Stimulated activated CD8-positive, alpha-beta memory T cell treated with anti-CD3 and anti-CD28 coated beads, Interleukin-15, amount 100 ng/mL, for 1 hour (primary cell): Measurements from ENCODE around the gene SPACA9.
A peak's percentile ranks its signal among the peaks of the same experiment; 100 is the strongest.

Experiments used
- DNase-seq: peaks from one replicate; pipeline ENCODE4 v3.0.0-alpha.2; 2020; ENCODE audit warnings: low read depth

Gene SPACA9

DNA sequence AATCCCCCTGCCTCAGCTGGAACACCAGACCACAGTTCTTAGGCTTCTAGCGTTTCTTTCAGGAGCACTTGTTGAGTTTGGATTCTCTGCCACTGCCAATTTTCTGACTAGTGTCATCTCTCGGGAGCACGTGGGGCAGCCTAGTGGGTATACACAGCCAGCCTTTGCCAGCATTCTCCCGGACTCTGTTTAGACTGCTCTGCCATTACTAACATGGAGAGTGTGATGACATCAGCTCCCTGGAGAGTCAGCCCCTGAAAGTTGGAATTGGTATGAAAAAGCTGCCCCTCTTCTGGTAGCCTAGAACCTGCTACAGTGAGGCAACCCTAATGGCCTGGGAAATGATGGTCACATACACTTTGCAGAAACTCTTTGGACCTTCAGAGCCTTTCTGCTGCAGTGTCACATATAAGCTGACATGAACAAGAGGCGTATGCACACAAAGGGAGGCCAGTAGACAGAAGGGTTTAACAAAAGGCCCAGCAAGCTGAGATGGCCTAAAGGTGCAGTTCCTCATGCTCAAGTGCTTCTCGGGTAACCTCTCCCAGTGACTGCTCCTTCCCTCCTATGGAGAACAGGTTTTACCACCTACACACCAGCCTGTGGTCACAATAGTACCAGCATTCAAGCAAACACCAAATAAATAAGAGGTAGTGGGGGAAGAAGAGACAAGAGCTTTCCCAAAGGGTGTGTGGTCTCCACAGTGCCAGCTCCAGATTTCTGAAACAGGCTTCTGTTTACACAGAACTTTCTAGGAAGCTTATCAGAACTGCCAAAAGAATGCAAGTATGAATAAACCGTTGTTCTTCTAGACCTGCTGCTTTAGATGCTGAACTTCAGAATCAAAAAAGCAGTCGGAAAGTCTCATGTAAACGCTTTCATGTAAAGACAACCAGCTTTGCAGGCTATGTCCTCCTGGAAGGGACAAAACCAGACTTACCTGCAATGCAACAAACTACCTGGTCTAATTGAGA, 16.5 kb downstream of the SPACA9 start:
- no peak for DNase-seq

- no peak for DNase-seq
Measured at GRCh38 chr9:132896264-132896663, 17.6 kb downstream of the SPACA9 start.

- DNase-seq, result no peak
Measured at GRCh38 chr9:132896906-132897305, 18.2 kb downstream of the SPACA9 start.

- DNase-seq, result no peak
Measured at GRCh38 chr9:132898051-132898450, 19.4 kb downstream of the SPACA9 start.

DNA sequence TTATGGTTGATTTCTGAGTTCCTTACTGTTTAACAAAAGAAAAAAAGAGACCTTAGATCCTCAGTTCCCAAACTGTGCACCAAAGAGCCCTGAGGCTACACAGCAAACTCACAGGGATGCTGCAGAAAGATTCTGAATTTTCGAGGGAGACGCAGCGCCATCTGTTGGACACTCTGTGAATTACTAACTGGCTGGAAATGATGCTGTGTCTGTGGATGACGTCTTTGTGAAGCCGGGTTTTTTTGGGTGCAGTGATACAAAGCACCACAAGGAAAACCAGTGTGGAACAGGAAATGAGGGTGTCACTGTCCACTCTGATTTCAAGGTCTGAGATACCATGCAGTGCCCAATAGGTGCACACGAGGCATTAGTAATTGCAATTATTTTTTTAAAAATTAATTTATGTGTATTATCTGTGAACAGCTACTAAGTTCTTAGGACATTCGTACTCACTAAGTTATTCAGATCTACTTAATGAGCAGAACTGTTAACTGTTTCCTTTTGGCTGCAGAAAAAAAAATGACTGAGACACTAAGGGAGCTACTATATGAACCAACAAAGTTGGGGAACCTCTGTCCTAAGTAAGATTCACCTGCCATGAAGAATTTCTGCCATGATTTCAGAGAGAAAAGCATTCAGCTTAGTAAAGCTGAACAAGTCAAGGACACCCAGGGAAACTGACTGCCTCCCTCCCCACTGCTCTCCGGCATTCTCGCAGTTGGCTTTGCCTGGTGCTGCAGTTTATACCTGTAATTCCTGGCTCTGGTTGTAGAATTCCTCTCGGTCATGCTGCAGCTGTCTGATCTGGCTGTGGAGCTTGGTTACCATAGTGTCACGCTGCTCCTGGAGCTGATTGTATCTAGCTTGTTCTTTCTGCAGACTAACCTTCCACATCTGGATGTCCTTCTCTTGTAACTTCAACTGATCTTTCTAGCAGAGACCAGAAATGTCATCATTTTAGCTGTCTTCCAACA, 23.4 kb downstream of the SPACA9 start:
- peak; percentile 56 for DNase-seq

- DNase-seq, result no peak
Measured at GRCh38 chr9:132903574-132904492, 25.1 kb downstream of the SPACA9 start.

DNA sequence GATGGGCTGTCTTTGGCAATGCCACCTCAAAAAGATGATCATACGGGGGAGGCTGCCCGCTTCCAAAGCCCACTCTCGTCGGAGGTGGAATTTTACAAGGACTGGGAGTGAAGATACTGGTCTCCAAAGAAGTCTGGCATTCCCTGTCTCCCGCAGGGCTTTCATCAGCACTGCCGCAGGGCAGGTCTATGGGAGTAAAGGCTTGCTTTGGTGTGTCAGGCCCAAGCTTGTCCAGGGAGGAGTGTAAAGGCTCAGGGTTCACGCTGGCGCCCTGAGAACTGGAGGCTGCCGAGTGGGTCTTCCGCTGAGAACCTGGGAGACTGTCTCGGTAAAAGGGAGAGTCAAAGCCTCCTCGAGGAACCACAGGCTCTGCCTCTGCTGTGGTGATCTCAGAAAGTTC, 27.0 kb downstream of the SPACA9 start:
- DNase-seq, result no peak

GRCh38 chr9:132908635-132909034, 29.9 kb downstream of the SPACA9 start:
- no peak for DNase-seq

DNA sequence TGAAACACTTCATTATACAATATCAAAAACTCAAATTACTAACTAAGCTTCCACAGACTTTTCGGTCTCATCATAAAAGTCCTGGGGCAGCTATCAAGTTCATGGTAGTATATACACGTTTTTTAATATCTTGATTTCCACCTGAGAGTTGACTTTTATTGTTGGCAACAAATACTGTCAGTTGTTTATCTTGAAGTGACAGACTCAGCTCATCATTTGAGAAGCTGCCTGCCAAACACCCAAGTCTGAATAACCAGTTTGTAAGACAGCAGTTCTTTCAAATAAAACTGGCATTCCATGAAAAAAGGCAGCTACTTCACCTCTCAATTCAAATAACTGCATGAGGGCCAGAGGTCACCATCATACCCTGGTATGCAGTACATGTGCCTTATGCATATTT, 30.6 kb downstream of the SPACA9 start:
- no peak for DNase-seq

- DNase-seq, result no peak
Measured at GRCh38 chr9:132910376-132910775, 31.7 kb downstream of the SPACA9 start.

DNA sequence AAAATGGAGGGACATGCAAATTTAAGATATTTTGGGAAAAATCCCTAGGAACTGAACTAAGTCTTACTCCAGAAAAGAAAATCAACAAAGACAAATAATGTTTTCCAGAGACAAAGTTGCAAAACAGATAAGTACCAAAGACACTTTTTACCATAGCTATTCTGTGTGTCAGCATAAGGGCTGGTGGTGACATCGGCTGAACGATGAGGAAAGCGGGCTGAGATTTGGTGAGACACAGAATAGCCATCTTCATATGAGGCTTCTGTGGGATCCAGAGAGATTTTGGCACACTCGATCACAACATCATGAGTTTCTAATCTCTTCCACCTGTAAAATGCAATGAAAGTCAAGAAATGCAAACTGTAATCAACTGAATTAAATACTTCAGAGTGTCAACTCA, 33.4 kb downstream of the SPACA9 start:
- DNase-seq, result no peak

DNA sequence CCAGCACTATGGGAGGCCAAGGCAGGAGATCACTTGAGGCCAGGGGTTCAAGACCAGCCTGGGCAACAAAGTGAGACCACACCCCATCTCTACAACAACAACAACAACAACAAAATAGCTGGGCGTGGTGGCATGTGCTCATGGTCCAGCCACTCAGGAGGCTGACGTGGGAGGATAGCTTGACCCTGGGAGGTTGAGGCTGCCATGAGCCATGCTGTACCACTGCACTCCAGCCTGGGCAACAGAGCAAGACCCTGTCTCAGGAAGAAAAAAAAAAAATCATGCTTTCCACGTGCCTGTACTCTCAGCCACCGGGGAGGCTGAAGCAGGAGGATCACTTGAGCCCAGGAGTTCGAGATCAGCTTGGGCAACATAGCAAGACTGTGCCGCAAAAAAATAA, 36.2 kb downstream of the SPACA9 start:
- no peak for DNase-seq

GRCh38 chr9:132919614-132920268, 41.0 kb downstream of the SPACA9 start:
- no peak for DNase-seq

GRCh38 chr9:132923346-132923902, 44.7 kb downstream of the SPACA9 start:
- no peak for DNase-seq

DNA sequence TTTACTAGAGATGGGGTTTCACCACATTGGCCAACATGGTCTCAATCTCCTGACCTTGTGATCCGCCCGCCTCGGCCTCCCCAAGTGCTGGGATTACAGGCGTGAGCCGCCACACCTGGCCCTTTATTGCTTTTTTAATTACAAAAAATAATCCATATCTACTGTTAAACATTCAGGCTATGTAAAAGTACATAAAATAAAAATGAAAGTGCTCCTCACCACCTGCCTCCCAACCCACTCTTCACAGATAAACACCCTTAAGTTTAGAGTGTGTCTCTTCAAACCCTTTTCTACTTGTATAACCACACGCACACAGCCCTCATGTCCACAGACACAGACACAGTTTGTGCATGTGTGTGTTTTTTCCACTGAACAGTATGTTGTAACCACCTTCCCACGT, 49.0 kb downstream of the SPACA9 start:
- DNase-seq, result no peak

DNA sequence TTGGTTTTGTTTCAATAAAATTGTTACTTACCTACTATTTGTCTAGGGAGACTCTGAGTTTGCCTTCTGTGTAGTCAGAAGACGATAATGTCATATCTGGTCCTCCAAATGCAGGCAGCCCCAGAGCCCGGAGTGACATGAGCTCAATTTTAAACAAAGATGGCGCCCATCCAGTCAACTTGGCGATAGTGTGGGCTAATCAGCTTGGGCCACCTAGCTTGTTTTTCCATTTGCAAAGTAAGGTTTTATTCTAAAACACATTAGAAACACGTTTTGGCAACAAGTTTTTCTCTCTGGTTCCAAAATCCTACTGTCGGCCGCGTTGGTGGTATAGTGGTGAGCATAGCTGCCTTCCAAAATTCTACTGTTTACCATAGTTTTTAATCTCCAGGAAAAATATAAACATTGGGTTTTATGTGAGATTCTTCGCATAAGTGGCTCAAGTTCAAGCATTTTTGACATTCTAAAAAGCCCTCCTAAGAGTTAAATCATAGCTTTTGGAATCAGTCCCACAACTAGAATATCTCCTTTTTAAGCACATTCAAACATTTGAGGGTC, 52.6 kb downstream of the SPACA9 start:
- DNase-seq, result no peak

- DNase-seq, result no peak
Measured at GRCh38 chr9:132935026-132935425, 56.3 kb downstream of the SPACA9 start.

- DNase-seq, result no peak
Measured at GRCh38 chr9:132937463-132937901, 58.8 kb downstream of the SPACA9 start.

- DNase-seq, result no peak
Measured at GRCh38 chr9:132939169-132939568, 60.5 kb downstream of the SPACA9 start.
